AG09319 (cell line): ENCODE measurements around the gene PNPLA5.

Experiments
- DNase-seq: peaks from one replicate; pipeline ENCODE4 v3.0.0-alpha.2; 2010; ENCODE audit warnings: low read depth; ENCODE audit errors: extremely low read depth
- CTCF ChIP-seq: IDR thresholded peaks from 2 replicates; pipeline ENCODE4 v1.5.1; 2011; ENCODE audit warnings: low read depth, mild to moderate bottlenecking, inconsistent platforms, low read length, moderate library complexity

The PNPLA5 gene

GRCh38 chr22:43840851-43841250 is 51.0 kb downstream of the PNPLA5 start:
- no peak for TF ChIP-seq CTCF
- DNase-seq, result no peak

- DNase-seq, result no peak
- TF ChIP-seq CTCF, result no peak
Measured at GRCh38 chr22:43840431-43840830, 51.4 kb downstream of the PNPLA5 start.

- no peak for DNase-seq
- no peak for TF ChIP-seq CTCF
Measured at GRCh38 chr22:43839781-43840180, 52.0 kb downstream of the PNPLA5 start.

- TF ChIP-seq CTCF, result no peak
- DNase-seq, result no peak
Measured at GRCh38 chr22:43838571-43839307, 53.1 kb downstream of the PNPLA5 start.

GRCh38 chr22:43838161-43838560 is 53.7 kb downstream of the PNPLA5 start:
- no peak for TF ChIP-seq CTCF

GRCh38 chr22:43837666-43838065 is 54.1 kb downstream of the PNPLA5 start:
- DNase-seq, result no peak
- no peak for TF ChIP-seq CTCF

More at GRCh38 chr22:43838161-43838560, 53.7 kb downstream of the PNPLA5 start:
- no peak for DNase-seq

- no peak for TF ChIP-seq CTCF
- no peak for DNase-seq
Measured at GRCh38 chr22:43835736-43836135, 56.1 kb downstream of the PNPLA5 start.
